ENCODE results near the gene ST8SIA5. TPM values are rescaled to one million over a fixed set of nuclear protein-coding genes. Genes with fewer than 3 reads are reported as not detected.

Gene ST8SIA5
- total and polyA plus RNA-seq, 10 donors, result under 0.01 to 0.30 (median 0.07) TPM; not detected in 3

DNA sequence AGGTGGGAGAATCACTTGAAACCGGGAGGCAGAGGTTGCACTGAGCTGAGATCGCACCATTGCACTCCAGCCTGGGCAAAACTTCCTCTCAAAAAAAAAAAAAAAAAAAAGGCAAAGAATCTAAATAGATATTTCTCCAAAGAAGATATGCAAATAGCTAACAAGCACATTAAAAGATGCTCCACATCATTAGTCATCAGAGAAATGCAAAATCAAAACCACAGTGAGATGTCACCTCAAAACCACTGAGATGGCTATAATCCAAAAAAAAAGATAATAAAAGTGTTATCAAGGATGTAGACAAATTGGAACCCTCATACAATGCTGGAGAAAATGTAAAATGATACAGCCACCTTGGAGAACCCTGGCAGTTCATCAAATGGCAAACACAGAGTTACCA is 8.4 kb downstream of the ST8SIA5 start:
- TF ChIP-seq POLR2A (IDR thresholded peaks at IDR 0.05), result no peak
- TF ChIP-seq POLR2AphosphoS5 (IDR thresholded peaks at IDR 0.05), result no peak
- no peak for TF ChIP-seq CTCF (IDR thresholded peaks at IDR 0.05 in 8 of 11, conservative IDR thresholded peaks at IDR 0.05 in 3 of 11)
- Histone ChIP-seq H3K4me1 (no peaks in the 10 kb centered on the region), H3K27ac (no peak overlapping the region), H3K4me3 (no peak overlapping the region), H3K9me3 (peaks cover 0 to 3% (median 0%) of the 10 kb centered on the region in 8 donors), H3K36me3 (no peaks in the 10 kb centered on the region), H3K27me3 (replicated peaks in 1 of 7) (peaks cover 0 to under 1% (median 0%) of the 10 kb centered on the region in 7 donors)
- intact Hi-C loops (cut with DNase I; ENCODE audit: low total_unique reads), result no loop called here
- WGBS, 5 donors, result 69 to 90% (median 78%) methylated on average over 2 of the region's 2 CpGs
- DNase-seq, result no peak

- intact Hi-C loops (cut with DNase I; ENCODE audit: low total_unique reads), result no loop called here
- H3K36me3 ChIP-seq, result no peaks in the 10 kb centered on the region
- WGBS, 5 donors, result 75 to 92% (median 89%) methylated on average over 2 of the region's 2 CpGs
- H3K9me3 ChIP-seq, result peaks cover 0 to 11% (median 8%) of the 10 kb centered on the region in 8 donors
- TF ChIP-seq CTCF (IDR thresholded peaks at IDR 0.05 in 8 of 11, conservative IDR thresholded peaks at IDR 0.05 in 3 of 11) (no peak), POLR2A (IDR thresholded peaks at IDR 0.05) (no peak), POLR2AphosphoS5 (IDR thresholded peaks at IDR 0.05) (no peak)
- H3K4me1 ChIP-seq, result no peaks in the 10 kb centered on the region
- no peak for DNase-seq
- H3K4me3 ChIP-seq, result no peak overlapping the region
- H3K27me3 ChIP-seq (replicated peaks in 1 of 7), result peaks cover 0 to 56% (median 0%) of the 10 kb centered on the region in 7 donors
- H3K27ac ChIP-seq, result no peak overlapping the region
Observed at GRCh38 chr18:46740046-46740445, 16.8 kb downstream of the ST8SIA5 start.

DNA sequence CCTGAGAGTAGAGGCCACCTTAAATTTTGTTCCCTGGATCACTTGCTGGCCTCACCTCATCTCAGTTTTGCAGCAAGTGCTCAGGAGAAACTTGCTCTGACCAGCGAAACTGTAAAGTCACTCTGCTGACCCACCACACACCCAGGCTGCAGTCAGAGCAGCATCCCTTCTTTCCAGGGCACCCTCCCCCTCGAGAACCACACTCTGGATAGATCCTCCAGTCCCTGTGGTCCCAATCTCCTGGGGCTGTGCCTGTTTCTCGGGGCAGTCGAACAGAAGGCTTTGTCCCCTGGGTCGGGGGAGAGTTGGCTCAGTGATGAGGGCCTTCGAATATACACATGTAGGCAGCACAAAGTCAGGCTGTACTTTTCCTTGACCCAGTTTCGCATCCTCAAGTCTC is 18.4 kb downstream of the ST8SIA5 start:
- peaks cover 0 to 11% (median 8%) of the 10 kb centered on the region in 8 donors for H3K9me3 ChIP-seq
- H3K4me1 ChIP-seq, result no peaks in the 10 kb centered on the region
- WGBS, 5 donors, result 84 to 87% (median 85%) methylated on average over 7 of the region's 7 CpGs
- no peaks in the 10 kb centered on the region for H3K36me3 ChIP-seq
- no peak overlapping the region for H3K4me3 ChIP-seq
- H3K27me3 ChIP-seq (replicated peaks in 1 of 7), result peaks cover 0 to 59% (median 0%) of the 10 kb centered on the region in 7 donors
- no peak overlapping the region for H3K27ac ChIP-seq
- no peak for DNase-seq
- intact Hi-C loops (cut with DNase I; ENCODE audit: low total_unique reads), result no loop called here
- TF ChIP-seq POLR2A (IDR thresholded peaks at IDR 0.05), result no peak
- TF ChIP-seq POLR2AphosphoS5 (IDR thresholded peaks at IDR 0.05), result no peak
- TF ChIP-seq CTCF (IDR thresholded peaks at IDR 0.05 in 8 of 11, conservative IDR thresholded peaks at IDR 0.05 in 3 of 11), result no peak

GRCh38 chr18:46736736-46737135 is 20.1 kb downstream of the ST8SIA5 start:
- Histone ChIP-seq H3K27ac (no peak overlapping the region), H3K27me3 (replicated peaks in 1 of 7) (peaks cover 0 to 46% (median 0%) of the 10 kb centered on the region in 7 donors), H3K36me3 (no peaks in the 10 kb centered on the region), H3K4me3 (no peak overlapping the region), H3K4me1 (no peaks in the 10 kb centered on the region), H3K9me3 (peaks cover 0 to 14% (median 9%) of the 10 kb centered on the region in 8 donors)
- TF ChIP-seq POLR2A (IDR thresholded peaks at IDR 0.05) (no peak), POLR2AphosphoS5 (IDR thresholded peaks at IDR 0.05) (no peak), CTCF (IDR thresholded peaks at IDR 0.05 in 8 of 11, conservative IDR thresholded peaks at IDR 0.05 in 3 of 11) (no peak)
- no peak for DNase-seq
- intact Hi-C loops (cut with DNase I; ENCODE audit: low total_unique reads), result no loop called here
- WGBS, 5 donors, result 65 to 79% (median 72%) methylated on average over 4 of the region's 4 CpGs
